ENCODE data around the gene FOXP1.

FOXP1 gene

GRCh38 chr3:71495708-71496472 is 87.6 kb downstream of the FOXP1 start:
- Histone ChIP-seq H3K36me3 (peaks cover 6% of the 10 kb centered on the region), H3K27me3 (no peaks in the 10 kb centered on the region), H3K27ac (peak overlapping the region; percentile 49), H3K4me1 (ENCODE audit: control insufficient read depth in 1 of 2, insufficient read depth in 1 of 2, low read depth in 1 of 2, low read length in 1 of 2) (peaks cover 0 to 13% of the 10 kb centered on the region in 2 experiments), H3K4me3 (ENCODE audit: low read depth in 1 of 2, low read length in 1 of 2) (no peak overlapping the region), H3K9me3 (no peaks in the 10 kb centered on the region)
- TF ChIP-seq CTCF (IDR thresholded peaks at IDR 0.05) = no peak

- peaks cover 0 to 10% of the 10 kb centered on the region in 2 experiments for H3K4me1 ChIP-seq (ENCODE audit: control insufficient read depth in 1 of 2, insufficient read depth in 1 of 2, low read depth in 1 of 2, low read length in 1 of 2)
- no peak overlapping the region for H3K4me3 ChIP-seq (ENCODE audit: low read depth in 1 of 2, low read length in 1 of 2)
- H3K9me3 ChIP-seq = no peaks in the 10 kb centered on the region
- H3K27me3 ChIP-seq = no peaks in the 10 kb centered on the region
- peaks cover 6% of the 10 kb centered on the region for H3K36me3 ChIP-seq
- no peak for TF ChIP-seq CTCF (IDR thresholded peaks at IDR 0.05)
- H3K27ac ChIP-seq = peak overlapping the region; percentile 13
These were observed 89.3 kb downstream of the FOXP1 start for GRCh38 chr3:71494212-71494611.

- H3K4me1 ChIP-seq (ENCODE audit: control insufficient read depth in 1 of 2, insufficient read depth in 1 of 2, low read depth in 1 of 2, low read length in 1 of 2) = peaks cover 0 to 14% of the 10 kb centered on the region in 2 experiments
These were observed 90.4 kb downstream of the FOXP1 start for GRCh38 chr3:71492974-71493771.

GRCh38 chr3:71492566-71492965 is 91.0 kb downstream of the FOXP1 start:
- peaks cover 3 to 20% of the 10 kb centered on the region in 2 experiments for H3K4me1 ChIP-seq (ENCODE audit: control insufficient read depth in 1 of 2, insufficient read depth in 1 of 2, low read depth in 1 of 2, low read length in 1 of 2)
- H3K36me3 ChIP-seq = peaks cover 6% of the 10 kb centered on the region
- no peak overlapping the region for H3K4me3 ChIP-seq (ENCODE audit: low read depth in 1 of 2, low read length in 1 of 2)
- no peak for TF ChIP-seq CTCF (IDR thresholded peaks at IDR 0.05)
- H3K9me3 ChIP-seq = no peaks in the 10 kb centered on the region
- no peaks in the 10 kb centered on the region for H3K27me3 ChIP-seq
- no peak overlapping the region for H3K27ac ChIP-seq

More at GRCh38 chr3:71492974-71493771, 90.4 kb downstream of the FOXP1 start:
- no peaks in the 10 kb centered on the region for H3K9me3 ChIP-seq
- TF ChIP-seq CTCF (IDR thresholded peaks at IDR 0.05) = no peak
- H3K27me3 ChIP-seq = no peaks in the 10 kb centered on the region
- no peak overlapping the region for H3K4me3 ChIP-seq (ENCODE audit: low read depth in 1 of 2, low read length in 1 of 2)
- no peak overlapping the region for H3K27ac ChIP-seq
- peaks cover 6% of the 10 kb centered on the region for H3K36me3 ChIP-seq

GRCh38 chr3:71491154-71491752 is 92.3 kb downstream of the FOXP1 start:
- Histone ChIP-seq H3K36me3 (peaks cover 6% of the 10 kb centered on the region), H3K27ac (no peak overlapping the region), H3K4me3 (ENCODE audit: low read depth in 1 of 2, low read length in 1 of 2) (no peak overlapping the region), H3K4me1 (ENCODE audit: control insufficient read depth in 1 of 2, insufficient read depth in 1 of 2, low read depth in 1 of 2, low read length in 1 of 2) (peaks cover 16 to 32% of the 10 kb centered on the region in 2 experiments), H3K9me3 (no peaks in the 10 kb centered on the region), H3K27me3 (no peaks in the 10 kb centered on the region)
- no peak for TF ChIP-seq CTCF (IDR thresholded peaks at IDR 0.05)
